Breast epithelium (tissue), 3 donors: ENCODE measurements around the gene MX2.

ENCODE experiments used
- CTCF ChIP-seq, 3 donors: fragments of 450-650 bp; IDR thresholded peaks; one replicate each; pipeline ENCODE4 v1.5.1; 2016 to 2017; ENCODE audit warnings: antibody characterized with exemption in 3 of 3, mild to moderate bottlenecking in 3 of 3, moderate library complexity in 3 of 3
- POLR2A ChIP-seq: fragments of 450-650 bp; IDR thresholded peaks from one replicate; pipeline ENCODE4 v1.6.1; 2016; ENCODE audit warnings: antibody characterized with exemption, mild to moderate bottlenecking, moderate library complexity
- POLR2AphosphoS5 ChIP-seq, 3 donors: sonication (generic); formaldehyde crosslinking; IDR thresholded peaks; one replicate each; pipeline ENCODE4 v1.6.1; 2017; ENCODE audit warnings: antibody characterized with exemption in 3 of 3

GRCh38 chr21:41364308-41364707, 2.5 kb downstream of the MX2 start:
- TF ChIP-seq CTCF (IDR thresholded peaks at IDR 0.05): no peak
- TF ChIP-seq POLR2A: no peak
- no peak for TF ChIP-seq POLR2AphosphoS5 (IDR thresholded peaks at IDR 0.05)
